K562 (cell line): ENCODE data around the gene H3-3A. TPM values are rescaled to one million over a fixed set of nuclear protein-coding genes. Genes with fewer than 3 reads are reported as not detected.

Experiments used
- CAMTA2 ChIP-seq: fragments of 250-450 bp; sonication (Bioruptor Pico); conservative IDR thresholded peaks from 2 replicates; pipeline ENCODE4 v1.5.1; 2022
- CHD1 ChIP-seq: fragments of 200-600 bp; sonication (generic); IDR thresholded peaks from one replicate; pipeline ENCODE4 v1.6.1; 2012; ENCODE audit warnings: mild to moderate bottlenecking, moderate library complexity, low read length, inconsistent platforms
- DPF2 ChIP-seq: fragments of 450-650 bp; IDR thresholded peaks from 2 replicates; pipeline ENCODE4 v1.6.1; 2016
- HMGN3 ChIP-seq: IDR thresholded peaks from 2 replicates; pipeline ENCODE4 v1.6.1; 2011; ENCODE audit warnings: borderline replicate concordance, low read depth, mild to moderate bottlenecking, mixed read lengths, low read length; ENCODE audit not compliant: insufficient read length; ENCODE audit errors: extremely low read depth
- JUND ChIP-seq, 2 experiments: IDR thresholded peaks; 2 replicates in 1 of 2; 3 replicates in 1 of 2; pipeline ENCODE4 v1.6.1; 2011; ENCODE audit warnings: borderline replicate concordance in 2 of 2, low read depth in 2 of 2, low read length in 2 of 2, improper control_type of control experiment in 1 of 2, missing biosample characterization in 1 of 2, missing genetic modification characterization in 1 of 2, missing genetic modification reagents in 1 of 2
- NEUROD1 ChIP-seq: fragments of 150-350 bp; IDR thresholded peaks from 2 replicates; pipeline ENCODE4 v1.6.1; 2014; ENCODE audit warnings: borderline replicate concordance, low read length, low read depth; ENCODE audit not compliant: partially characterized antibody
- ZNF609 ChIP-seq: sonication (generic); formaldehyde crosslinking; IDR thresholded peaks from 2 replicates; pipeline ENCODE4 v1.8.1; 2023; ENCODE audit warnings: missing genetic modification reagents, mild to moderate bottlenecking, borderline replicate concordance
- polyA plus RNA-seq, 8 experiments: library from polyadenylated mRNA; depleted of rRNA in 4 of 8; stranded (reverse) in 5 of 8; unstranded in 3 of 8; fragments of >200 nt; fragmentation: Nextera tagmentation in 2 of 8; fragmentation: Illumina TruSeq in 1 of 8; extraction: Ambion mirVana in 2 of 8; extraction: Trizol in 1 of 8; gene quantifications; 2 replicates each; pipeline versions ENCODE4 v1.2.1 to v1.2.3, GENCODE V29; 2011 to 2014; ENCODE audit warnings: inconsistent platforms in 1 of 8, missing spikeins in 1 of 8
- total RNA-seq, 7 experiments: library from RNA; depleted of rRNA in 6 of 7; stranded (reverse); fragments of >200 nt in 6 of 7; fragmentation: Illumina TruSeq in 2 of 7; extraction: Trizol in 2 of 7; gene quantifications; 2 replicates each; pipeline versions ENCODE4 v1.2.1 to v1.2.3, GENCODE V29; 2011 to 2021; ENCODE audit warnings: low replicate concordance in 1 of 7
- TF ChIP-seq, protein P1 (sequence below): fragments of 450-650 bp; IDR thresholded peaks from 2 replicates; pipeline ENCODE4 v1.6.1; 2018; ENCODE audit not compliant: partially characterized antibody
- TF ChIP-seq, protein P2 (sequence below), 2 experiments: fragments of 450-650 bp; IDR thresholded peaks; 2 replicates each; pipeline ENCODE4 v1.6.1; 2018; ENCODE audit warnings: mild to moderate bottlenecking in 2 of 2, low read depth in 1 of 2; ENCODE audit not compliant: partially characterized antibody in 2 of 2
- TF ChIP-seq, protein P3 (sequence below): fragments of 250-450 bp; sonication (Bioruptor Pico); IDR thresholded peaks from 2 replicates; pipeline ENCODE4 v1.8.0; 2022; ENCODE audit warnings: moderate library complexity, mild to moderate bottlenecking, inconsistent platforms

Gene H3-3A
- total and polyA plus RNA-seq, 9 of the 15 experiments (the other 6 are each of a cell fraction or from before 2014, with no cell fraction given) = 426 to 1,083 (median 591) TPM

GRCh38 chr1:226061068-226061840, 1.3 kb upstream of the H3-3A start (continued):
- TF ChIP-seq, protein P1, sequence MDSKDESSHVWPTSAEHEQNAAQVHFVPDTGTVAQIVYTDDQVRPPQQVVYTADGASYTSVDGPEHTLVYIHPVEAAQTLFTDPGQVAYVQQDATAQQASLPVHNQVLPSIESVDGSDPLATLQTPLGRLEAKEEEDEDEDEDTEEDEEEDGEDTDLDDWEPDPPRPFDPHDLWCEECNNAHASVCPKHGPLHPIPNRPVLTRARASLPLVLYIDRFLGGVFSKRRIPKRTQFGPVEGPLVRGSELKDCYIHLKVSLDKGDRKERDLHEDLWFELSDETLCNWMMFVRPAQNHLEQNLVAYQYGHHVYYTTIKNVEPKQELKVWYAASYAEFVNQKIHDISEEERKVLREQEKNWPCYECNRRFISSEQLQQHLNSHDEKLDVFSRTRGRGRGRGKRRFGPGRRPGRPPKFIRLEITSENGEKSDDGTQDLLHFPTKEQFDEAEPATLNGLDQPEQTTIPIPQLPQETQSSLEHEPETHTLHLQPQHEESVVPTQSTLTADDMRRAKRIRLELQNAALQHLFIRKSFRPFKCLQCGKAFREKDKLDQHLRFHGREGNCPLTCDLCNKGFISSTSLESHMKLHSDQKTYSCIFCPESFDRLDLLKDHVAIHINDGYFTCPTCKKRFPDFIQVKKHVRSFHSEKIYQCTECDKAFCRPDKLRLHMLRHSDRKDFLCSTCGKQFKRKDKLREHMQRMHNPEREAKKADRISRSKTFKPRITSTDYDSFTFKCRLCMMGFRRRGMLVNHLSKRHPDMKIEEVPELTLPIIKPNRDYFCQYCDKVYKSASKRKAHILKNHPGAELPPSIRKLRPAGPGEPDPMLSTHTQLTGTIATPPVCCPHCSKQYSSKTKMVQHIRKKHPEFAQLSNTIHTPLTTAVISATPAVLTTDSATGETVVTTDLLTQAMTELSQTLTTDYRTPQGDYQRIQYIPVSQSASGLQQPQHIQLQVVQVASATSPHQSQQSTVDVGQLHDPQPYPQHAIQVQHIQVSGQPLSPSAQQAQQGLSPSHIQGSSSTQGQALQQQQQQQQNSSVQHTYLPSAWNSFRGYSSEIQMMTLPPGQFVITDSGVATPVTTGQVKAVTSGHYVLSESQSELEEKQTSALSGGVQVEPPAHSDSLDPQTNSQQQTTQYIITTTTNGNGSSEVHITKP = peak; percentile 36
- no peak; the same call in 1 of the 2 replicates for TF ChIP-seq DPF2
- TF ChIP-seq JUND (IDR thresholded peaks at IDR 0.05; ENCODE audit: borderline replicate concordance, low read depth, low read length) = no peak
- 0 out of 3 replicates have a peak, but pooled peaks have one; percentile 36 for TF ChIP-seq JUND (tag; IDR thresholded peaks at IDR 0.05; ENCODE audit: borderline replicate concordance, low read depth, low read length)
- peak; percentile 85 for TF ChIP-seq CHD1
- TF ChIP-seq, protein P2, sequence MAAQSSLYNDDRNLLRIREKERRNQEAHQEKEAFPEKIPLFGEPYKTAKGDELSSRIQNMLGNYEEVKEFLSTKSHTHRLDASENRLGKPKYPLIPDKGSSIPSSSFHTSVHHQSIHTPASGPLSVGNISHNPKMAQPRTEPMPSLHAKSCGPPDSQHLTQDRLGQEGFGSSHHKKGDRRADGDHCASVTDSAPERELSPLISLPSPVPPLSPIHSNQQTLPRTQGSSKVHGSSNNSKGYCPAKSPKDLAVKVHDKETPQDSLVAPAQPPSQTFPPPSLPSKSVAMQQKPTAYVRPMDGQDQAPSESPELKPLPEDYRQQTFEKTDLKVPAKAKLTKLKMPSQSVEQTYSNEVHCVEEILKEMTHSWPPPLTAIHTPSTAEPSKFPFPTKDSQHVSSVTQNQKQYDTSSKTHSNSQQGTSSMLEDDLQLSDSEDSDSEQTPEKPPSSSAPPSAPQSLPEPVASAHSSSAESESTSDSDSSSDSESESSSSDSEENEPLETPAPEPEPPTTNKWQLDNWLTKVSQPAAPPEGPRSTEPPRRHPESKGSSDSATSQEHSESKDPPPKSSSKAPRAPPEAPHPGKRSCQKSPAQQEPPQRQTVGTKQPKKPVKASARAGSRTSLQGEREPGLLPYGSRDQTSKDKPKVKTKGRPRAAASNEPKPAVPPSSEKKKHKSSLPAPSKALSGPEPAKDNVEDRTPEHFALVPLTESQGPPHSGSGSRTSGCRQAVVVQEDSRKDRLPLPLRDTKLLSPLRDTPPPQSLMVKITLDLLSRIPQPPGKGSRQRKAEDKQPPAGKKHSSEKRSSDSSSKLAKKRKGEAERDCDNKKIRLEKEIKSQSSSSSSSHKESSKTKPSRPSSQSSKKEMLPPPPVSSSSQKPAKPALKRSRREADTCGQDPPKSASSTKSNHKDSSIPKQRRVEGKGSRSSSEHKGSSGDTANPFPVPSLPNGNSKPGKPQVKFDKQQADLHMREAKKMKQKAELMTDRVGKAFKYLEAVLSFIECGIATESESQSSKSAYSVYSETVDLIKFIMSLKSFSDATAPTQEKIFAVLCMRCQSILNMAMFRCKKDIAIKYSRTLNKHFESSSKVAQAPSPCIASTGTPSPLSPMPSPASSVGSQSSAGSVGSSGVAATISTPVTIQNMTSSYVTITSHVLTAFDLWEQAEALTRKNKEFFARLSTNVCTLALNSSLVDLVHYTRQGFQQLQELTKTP (IDR thresholded peaks at IDR 0.05; ENCODE audit: low read depth in 1 of 2, partially characterized antibody in 2 of 2) = peak in 1 of 2 experiments; percentile 75
- no peak for TF ChIP-seq ZNF609 (CRISPR knock-in tag)
- TF ChIP-seq, protein P3, sequence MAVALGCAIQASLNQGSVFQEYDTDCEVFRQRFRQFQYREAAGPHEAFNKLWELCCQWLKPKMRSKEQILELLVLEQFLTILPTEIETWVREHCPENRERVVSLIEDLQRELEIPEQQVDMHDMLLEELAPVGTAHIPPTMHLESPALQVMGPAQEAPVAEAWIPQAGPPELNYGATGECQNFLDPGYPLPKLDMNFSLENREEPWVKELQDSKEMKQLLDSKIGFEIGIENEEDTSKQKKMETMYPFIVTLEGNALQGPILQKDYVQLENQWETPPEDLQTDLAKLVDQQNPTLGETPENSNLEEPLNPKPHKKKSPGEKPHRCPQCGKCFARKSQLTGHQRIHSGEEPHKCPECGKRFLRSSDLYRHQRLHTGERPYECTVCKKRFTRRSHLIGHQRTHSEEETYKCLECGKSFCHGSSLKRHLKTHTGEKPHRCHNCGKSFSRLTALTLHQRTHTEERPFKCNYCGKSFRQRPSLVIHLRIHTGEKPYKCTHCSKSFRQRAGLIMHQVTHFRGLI (CRISPR knock-in tag) = no peak
- TF ChIP-seq HMGN3 = no peak
- TF ChIP-seq NEUROD1 = no peak
- no peak for TF ChIP-seq CAMTA2
